Cardiac muscle cell (in vitro differentiated cells and primary cell): Measurements from ENCODE around the gene PTPRM. TPM values are rescaled to one million over a fixed set of nuclear protein-coding genes. Genes with fewer than 3 reads are reported as not detected.

Experiments
- DNase-seq, 2 donors: peaks; one replicate each; pipeline versions ENCODE4 v3.0.0 to v3.0.0-alpha.2; 2010 to 2017; ENCODE audit warnings: low read depth in 1 of 2, low spot score in 1 of 2
- H3K27ac ChIP-seq: fragments of 200-600 bp; sonication (generic); 2 replicates; pipeline ENCODE4 v1.5.1; 2016
- H3K27me3 ChIP-seq: fragments of 200-600 bp; sonication (generic); 2 replicates; pipeline ENCODE4 v1.6.0; 2016; ENCODE audit warnings: control low read depth
- H3K36me3 ChIP-seq: fragments of 200-600 bp; sonication (generic); 2 replicates; pipeline ENCODE4 v1.5.1; 2016; ENCODE audit warnings: control low read depth
- H3K4me1 ChIP-seq: fragments of 200-600 bp; sonication (generic); 2 replicates; pipeline ENCODE4 v1.8.1; 2017; ENCODE audit warnings: low read depth, mild to moderate bottlenecking, mixed run types
- H3K4me3 ChIP-seq: fragments of 200-600 bp; sonication (generic); 2 replicates; pipeline ENCODE4 v1.5.1; 2016; ENCODE audit warnings: mild to moderate bottlenecking
- H3K9me3 ChIP-seq: fragments of 200-600 bp; sonication (generic); 2 replicates; pipeline ENCODE4 v1.5.1; 2017; ENCODE audit warnings: low read depth, mild to moderate bottlenecking, control low read depth
- CTCF ChIP-seq: IDR thresholded peaks from 2 replicates; pipeline ENCODE4 v1.5.1; 2012; ENCODE audit warnings: low read depth, mild to moderate bottlenecking, low read length
- polyA plus RNA-seq: library from polyadenylated mRNA; unstranded; fragments of >200 nt; fragmentation: Nextera tagmentation; extraction: Ambion mirVana; gene quantifications from 2 replicates; pipeline ENCODE4 v1.2.1, GENCODE V29; 2016
- total RNA-seq: library from RNA; depleted of rRNA; stranded (reverse); fragments of >200 nt; gene quantifications from 2 replicates; pipeline ENCODE4 v1.2.3, GENCODE V29; 2016

PTPRM gene
- total and polyA plus RNA-seq, 2 experiments from 2014 or later, result 26.5 to 48.8 TPM

DNA sequence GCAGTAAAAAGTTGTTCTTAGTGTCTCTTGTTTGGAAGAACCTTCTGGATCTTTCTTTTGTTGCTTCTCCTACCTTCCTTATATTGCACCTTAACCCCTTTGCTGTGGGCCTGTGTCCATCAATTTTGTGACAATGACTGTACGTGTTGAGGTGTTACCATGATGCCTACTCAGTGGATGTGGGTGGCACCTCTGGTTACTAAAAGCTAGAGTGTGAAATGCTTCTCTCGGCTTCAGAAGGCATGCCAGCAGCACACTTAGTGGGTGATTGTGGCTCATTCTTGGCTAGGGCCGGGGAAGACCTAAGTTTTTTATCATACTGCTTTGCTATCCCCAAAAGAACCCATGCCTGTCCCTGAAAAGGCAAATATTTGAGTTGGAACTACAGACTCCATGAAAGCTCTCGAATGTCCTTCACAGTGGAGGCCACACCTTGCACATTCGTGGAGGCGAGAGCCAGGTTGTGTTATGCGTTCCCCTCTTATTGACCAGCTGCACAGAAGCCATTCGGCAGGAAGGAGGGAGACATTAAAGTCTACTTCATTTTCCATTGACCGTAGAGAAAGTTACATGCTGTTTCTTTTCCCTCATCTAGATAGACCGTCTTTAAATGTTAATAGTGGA is 528.9 kb downstream of the PTPRM start:
- H3K27me3 ChIP-seq, result no peaks in the 10 kb centered on the region
- no peak overlapping the region for H3K4me3 ChIP-seq
- H3K4me1 ChIP-seq, result peaks cover 7% of the 10 kb centered on the region
- TF ChIP-seq CTCF, result no peak
- DNase-seq, result no peak
- H3K9me3 ChIP-seq, result no peaks in the 10 kb centered on the region
- no peaks in the 10 kb centered on the region for H3K36me3 ChIP-seq
- no peak overlapping the region for H3K27ac ChIP-seq

- no peak overlapping the region for H3K27ac ChIP-seq
- no peaks in the 10 kb centered on the region for H3K36me3 ChIP-seq
- no peak for TF ChIP-seq CTCF
- peaks cover 7% of the 10 kb centered on the region for H3K4me1 ChIP-seq
- H3K9me3 ChIP-seq, result no peaks in the 10 kb centered on the region
- DNase-seq, result no peak
- H3K4me3 ChIP-seq, result no peak overlapping the region
- no peaks in the 10 kb centered on the region for H3K27me3 ChIP-seq
These were observed 530.3 kb downstream of the PTPRM start for GRCh38 chr18:8097399-8097798.

DNA sequence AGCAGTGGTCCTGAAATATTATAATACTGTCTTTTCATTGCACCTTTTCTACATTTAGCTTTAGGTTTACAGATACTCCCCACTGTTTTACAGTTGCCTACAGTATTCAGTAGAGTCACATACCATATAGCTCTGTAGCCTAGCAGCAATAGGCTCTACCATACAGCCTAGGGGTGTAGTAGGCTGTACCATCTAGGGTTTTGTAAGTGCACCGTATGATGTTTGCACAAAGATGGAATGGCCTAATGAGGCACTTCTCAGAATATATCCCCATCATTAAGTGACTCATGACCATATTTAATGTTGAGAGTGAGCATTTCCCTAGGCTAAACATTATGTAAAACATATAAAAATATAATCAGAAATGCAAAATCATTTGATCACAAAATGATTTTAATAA is 530.8 kb downstream of the PTPRM start:
- no peaks in the 10 kb centered on the region for H3K27me3 ChIP-seq
- no peaks in the 10 kb centered on the region for H3K9me3 ChIP-seq
- peaks cover 7% of the 10 kb centered on the region for H3K4me1 ChIP-seq
- DNase-seq, result no peak
- no peaks in the 10 kb centered on the region for H3K36me3 ChIP-seq
- no peak overlapping the region for H3K27ac ChIP-seq
- no peak for TF ChIP-seq CTCF
- no peak overlapping the region for H3K4me3 ChIP-seq

GRCh38 chr18:8106603-8107002 is 539.5 kb downstream of the PTPRM start:
- Histone ChIP-seq H3K4me3 (no peak overlapping the region), H3K27me3 (no peaks in the 10 kb centered on the region), H3K36me3 (no peaks in the 10 kb centered on the region), H3K9me3 (no peaks in the 10 kb centered on the region), H3K4me1 (no peaks in the 10 kb centered on the region), H3K27ac (no peak overlapping the region)
- TF ChIP-seq CTCF, result no peak
- DNase-seq, result no peak

GRCh38 chr18:8107426-8107825 is 540.3 kb downstream of the PTPRM start:
- Histone ChIP-seq H3K4me1 (peaks cover 4% of the 10 kb centered on the region), H3K27me3 (no peaks in the 10 kb centered on the region), H3K4me3 (no peak overlapping the region), H3K36me3 (no peaks in the 10 kb centered on the region), H3K27ac (no peak overlapping the region), H3K9me3 (no peaks in the 10 kb centered on the region)
- DNase-seq, result no peak
- no peak for TF ChIP-seq CTCF
